ENCODE measurements around the gene TNS1.
"Not testable (repeated sequence)": the region's sequence is repeated elsewhere in the genome, so short reads cannot be mapped to it uniquely, and the experiment has no call there.

TNS1 gene

GRCh38 chr2:218029366-218030360 lies 26.9 kb upstream of the TNS1 start:
- DNase-seq (ENCODE audit: low spot score) = peak; percentile 3

GRCh38 chr2:218028562-218029348 lies 26.0 kb upstream of the TNS1 start:
- peak; percentile 3 for DNase-seq (ENCODE audit: low spot score)

- DNase-seq (ENCODE audit: low spot score) = no peak
Observed at GRCh38 chr2:218028189-218028495, 25.3 kb upstream of the TNS1 start.

GRCh38 chr2:218027426-218028188 lies 24.8 kb upstream of the TNS1 start:
- DNase-seq (ENCODE audit: low spot score) = peak; percentile 3

- DNase-seq (ENCODE audit: low spot score) = no peak
Observed at GRCh38 chr2:218026676-218027425, 24.1 kb upstream of the TNS1 start.

- DNase-seq (ENCODE audit: low spot score) = no peak
Observed at GRCh38 chr2:218026244-218026643, 23.4 kb upstream of the TNS1 start.

GRCh38 chr2:218024871-218025270 lies 22.1 kb upstream of the TNS1 start:
- DNase-seq (ENCODE audit: low spot score) = no peak

GRCh38 chr2:218024336-218024735 lies 21.5 kb upstream of the TNS1 start:
- DNase-seq (ENCODE audit: low spot score) = no peak

- DNase-seq (ENCODE audit: low spot score) = no peak
Observed at GRCh38 chr2:218023636-218024035, 20.8 kb upstream of the TNS1 start.

- no peak for DNase-seq (ENCODE audit: low spot score)
Observed at GRCh38 chr2:218022851-218023530, 20.2 kb upstream of the TNS1 start.

- DNase-seq (ENCODE audit: low spot score) = no peak
Observed at GRCh38 chr2:218022131-218022850, 19.5 kb upstream of the TNS1 start.

- DNase-seq (ENCODE audit: low spot score) = no peak
Observed at GRCh38 chr2:218021536-218022071, 18.8 kb upstream of the TNS1 start.

- no peak for DNase-seq (ENCODE audit: low spot score)
Observed at GRCh38 chr2:218020966-218021535, 18.3 kb upstream of the TNS1 start.

GRCh38 chr2:218020281-218020680 lies 17.5 kb upstream of the TNS1 start:
- no peak for DNase-seq (ENCODE audit: low spot score)

GRCh38 chr2:218019411-218020060 lies 16.7 kb upstream of the TNS1 start:
- DNase-seq (ENCODE audit: low spot score) = no peak

GRCh38 chr2:218018842-218019125 lies 16.0 kb upstream of the TNS1 start:
- DNase-seq (ENCODE audit: low spot score) = not testable (repeated sequence)

GRCh38 chr2:218017211-218018053 lies 14.6 kb upstream of the TNS1 start:
- no peak for DNase-seq (ENCODE audit: low spot score)

- no peak for DNase-seq (ENCODE audit: low spot score)
Observed at GRCh38 chr2:218016810-218017209, 14.0 kb upstream of the TNS1 start.
